Choroid plexus epithelial cell (primary cell): ENCODE results near the gene THSD7A.
A peak's percentile ranks its signal among the peaks of the same experiment; 100 is the strongest.

Experiments used
- DNase-seq: peaks from one replicate; pipeline ENCODE4 v3.0.0-alpha.2; 2010; ENCODE audit warnings: low read depth
- H3K4me3 ChIP-seq: 2 replicates; pipeline ENCODE4 v1.5.1; 2011; ENCODE audit warnings: low read depth, mild to moderate bottlenecking, control low read depth, low read length, moderate library complexity
- TF ChIP-seq, protein P1 (sequence below): conservative IDR thresholded peaks from 2 replicates; pipeline ENCODE4 v1.5.1; 2011; ENCODE audit warnings: low read depth, mild to moderate bottlenecking, control low read depth, inconsistent platforms, low read length, moderate library complexity

Gene THSD7A

DNA sequence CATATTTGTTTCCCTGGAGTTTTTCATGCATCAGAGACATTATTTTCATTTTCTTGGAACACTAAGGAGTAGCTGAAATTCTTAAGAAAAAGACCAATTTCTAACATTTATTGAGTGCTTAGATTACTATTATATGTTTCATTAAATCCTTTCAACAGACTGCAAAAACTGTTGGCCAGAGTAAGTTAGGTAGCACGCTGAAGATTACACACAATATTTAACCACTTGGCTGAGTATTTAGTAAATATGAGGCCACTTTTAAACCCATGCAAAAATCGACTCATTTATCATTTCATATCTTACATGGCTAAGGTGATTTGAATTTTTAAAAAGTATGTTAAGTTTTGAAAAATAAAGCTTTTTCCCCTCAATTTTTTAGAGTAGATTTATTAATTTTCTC lies 358.8 kb downstream of the THSD7A start:
- H3K4me3 ChIP-seq: no peak overlapping the region
- TF ChIP-seq, protein P1, sequence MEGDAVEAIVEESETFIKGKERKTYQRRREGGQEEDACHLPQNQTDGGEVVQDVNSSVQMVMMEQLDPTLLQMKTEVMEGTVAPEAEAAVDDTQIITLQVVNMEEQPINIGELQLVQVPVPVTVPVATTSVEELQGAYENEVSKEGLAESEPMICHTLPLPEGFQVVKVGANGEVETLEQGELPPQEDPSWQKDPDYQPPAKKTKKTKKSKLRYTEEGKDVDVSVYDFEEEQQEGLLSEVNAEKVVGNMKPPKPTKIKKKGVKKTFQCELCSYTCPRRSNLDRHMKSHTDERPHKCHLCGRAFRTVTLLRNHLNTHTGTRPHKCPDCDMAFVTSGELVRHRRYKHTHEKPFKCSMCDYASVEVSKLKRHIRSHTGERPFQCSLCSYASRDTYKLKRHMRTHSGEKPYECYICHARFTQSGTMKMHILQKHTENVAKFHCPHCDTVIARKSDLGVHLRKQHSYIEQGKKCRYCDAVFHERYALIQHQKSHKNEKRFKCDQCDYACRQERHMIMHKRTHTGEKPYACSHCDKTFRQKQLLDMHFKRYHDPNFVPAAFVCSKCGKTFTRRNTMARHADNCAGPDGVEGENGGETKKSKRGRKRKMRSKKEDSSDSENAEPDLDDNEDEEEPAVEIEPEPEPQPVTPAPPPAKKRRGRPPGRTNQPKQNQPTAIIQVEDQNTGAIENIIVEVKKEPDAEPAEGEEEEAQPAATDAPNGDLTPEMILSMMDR: no peak
- no peak for DNase-seq

DNA sequence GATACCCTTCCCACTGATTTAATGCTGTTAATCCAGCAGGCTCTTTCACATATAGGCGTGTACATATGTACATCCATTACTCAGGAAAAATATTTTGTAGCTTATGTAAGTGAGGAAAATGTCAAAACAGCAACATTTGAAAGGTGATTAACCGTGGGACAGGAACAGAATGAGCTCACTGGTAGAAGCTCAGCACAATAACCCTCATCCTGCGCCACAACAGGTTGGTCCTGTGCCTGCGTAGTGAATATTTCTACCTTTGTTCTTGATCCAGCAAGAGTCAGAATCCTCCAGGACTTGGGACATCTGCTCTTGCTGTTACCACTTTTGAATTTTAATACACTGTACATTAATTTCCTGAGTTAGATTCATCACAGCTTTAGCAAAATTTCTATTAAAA lies 359.4 kb downstream of the THSD7A start:
- TF ChIP-seq, protein P1: no peak
- H3K4me3 ChIP-seq: no peak overlapping the region
- DNase-seq: no peak

DNA sequence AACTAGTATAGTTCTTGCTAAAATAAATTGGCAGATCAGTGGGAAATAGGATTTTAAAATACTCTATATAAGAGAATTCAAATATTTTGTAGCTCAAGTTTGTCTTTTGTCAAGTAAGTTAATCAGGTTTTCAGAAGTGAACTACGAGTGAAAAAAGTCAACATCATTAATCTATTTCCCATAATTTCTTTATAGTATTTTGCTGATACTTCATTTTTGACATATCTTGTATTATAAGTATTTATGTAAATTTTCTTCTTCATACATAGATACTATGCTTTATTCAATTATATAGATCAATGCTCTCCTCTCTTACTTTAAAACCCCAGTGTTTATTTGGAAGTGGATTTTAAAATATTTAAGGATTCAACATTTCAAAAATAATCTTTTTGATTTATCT lies 360.7 kb downstream of the THSD7A start:
- TF ChIP-seq, protein P1: no peak
- DNase-seq: no peak
- H3K4me3 ChIP-seq: no peak overlapping the region

DNA sequence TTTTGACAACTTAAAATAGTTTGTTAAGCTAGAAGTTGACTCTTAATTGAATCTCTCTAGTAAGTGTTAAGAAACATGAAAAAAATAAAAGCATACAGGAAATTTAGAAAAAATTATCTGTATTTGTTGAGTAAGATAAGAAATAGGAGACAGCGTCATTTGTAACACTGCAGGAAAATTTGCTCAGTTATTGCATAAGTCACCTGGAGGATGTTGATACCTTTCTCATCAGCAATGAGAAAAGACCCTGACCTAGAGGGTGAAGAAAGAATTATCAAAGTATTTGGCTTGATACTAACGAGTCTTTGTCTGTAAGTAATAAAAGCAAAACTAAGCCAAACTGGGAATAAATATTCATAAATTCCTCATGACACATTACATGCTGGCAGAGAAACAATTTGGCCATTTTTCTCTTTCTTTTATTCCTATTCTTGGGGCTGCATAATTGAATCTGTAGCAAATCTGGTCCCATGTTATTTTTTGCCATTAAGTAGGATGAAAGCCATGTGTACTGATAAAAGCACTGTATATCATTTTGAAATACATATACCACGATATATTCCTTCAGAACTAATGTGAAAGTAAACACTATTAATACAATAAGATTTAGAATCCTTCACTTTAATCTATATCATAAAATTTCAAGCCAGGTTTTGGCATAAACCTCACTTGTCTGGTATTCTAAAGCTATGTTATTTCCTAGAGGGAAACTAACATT lies 362.8 kb downstream of the THSD7A start:
- peak; percentile 7 for DNase-seq
- H3K4me3 ChIP-seq: no peak overlapping the region
- TF ChIP-seq, protein P1: no peak

DNA sequence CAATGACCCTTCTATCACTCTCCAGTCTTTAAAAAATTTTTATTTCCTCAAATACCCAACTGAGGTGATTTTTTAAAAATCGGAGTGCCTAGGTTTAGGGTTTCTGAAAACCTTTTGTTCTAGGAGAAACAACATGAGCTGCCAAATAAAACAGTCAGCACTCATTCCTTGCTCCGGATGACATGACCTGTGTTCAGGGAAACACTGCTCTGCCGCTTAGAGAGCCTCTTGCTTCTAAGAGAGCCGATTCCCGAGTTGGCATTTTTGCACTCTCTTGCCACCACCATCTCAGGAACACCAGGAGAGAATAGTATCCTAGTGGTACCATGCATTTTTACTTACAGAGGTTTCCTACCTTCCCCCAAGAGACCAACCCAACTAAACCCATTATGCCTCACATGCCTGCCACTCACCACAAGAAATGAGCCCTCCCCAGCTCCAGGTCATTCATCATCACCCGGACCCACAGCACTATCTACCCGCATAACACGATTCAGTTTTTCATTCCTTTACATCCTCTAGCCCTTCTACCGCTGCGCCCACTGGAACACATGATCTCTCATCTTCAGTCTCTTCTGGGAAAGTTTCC lies 365.4 kb downstream of the THSD7A start:
- TF ChIP-seq, protein P1: no peak
- DNase-seq: peak; percentile 5
- H3K4me3 ChIP-seq: no peak overlapping the region

DNA sequence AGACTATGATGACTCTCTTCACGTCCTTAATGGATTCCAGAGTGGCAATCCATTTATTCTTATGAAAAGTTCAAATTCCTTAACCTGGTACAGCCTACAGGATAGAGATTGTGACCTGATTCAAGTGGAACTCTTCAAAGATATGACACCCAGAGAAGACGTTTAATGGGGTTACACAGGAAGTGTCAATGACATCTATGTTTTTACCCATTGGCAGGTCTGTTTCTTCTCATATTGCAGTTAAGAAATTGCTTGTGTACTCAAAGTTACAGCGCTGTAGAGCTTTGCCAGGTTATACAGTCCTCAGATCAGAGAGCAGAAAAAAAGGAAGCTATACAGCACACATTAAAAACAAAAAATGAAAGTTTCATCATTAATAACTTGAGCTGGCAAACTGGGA lies 367.4 kb downstream of the THSD7A start:
- TF ChIP-seq, protein P1: no peak
- DNase-seq: no peak
- no peak overlapping the region for H3K4me3 ChIP-seq

DNA sequence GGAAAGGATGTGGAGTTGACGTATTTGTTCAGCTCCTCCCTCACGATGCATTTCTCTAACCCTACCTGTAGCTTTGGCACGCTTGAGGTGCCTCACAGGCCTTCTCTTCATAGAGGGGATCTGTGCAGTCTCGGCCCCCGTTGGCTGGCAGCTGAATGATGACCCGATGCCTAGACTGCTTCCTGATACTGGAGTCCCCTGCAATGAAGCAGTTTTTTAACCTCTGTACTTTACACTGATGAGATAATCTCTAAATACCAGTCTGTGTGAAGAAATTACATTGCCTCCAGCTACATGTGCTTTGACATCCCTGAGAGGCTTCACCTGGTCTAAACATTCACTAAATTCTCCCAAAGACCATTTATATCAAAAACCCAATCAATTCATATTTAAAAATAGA lies 370.1 kb downstream of the THSD7A start:
- H3K4me3 ChIP-seq: no peak overlapping the region
- no peak for DNase-seq
- TF ChIP-seq, protein P1: no peak
